Fibroblast of lung (primary cell): ENCODE measurements around the gene CDC5L.

ENCODE experiments used
- CTCF ChIP-seq, 2 donors: IDR thresholded peaks in 1 of 2; conservative IDR thresholded peaks in 1 of 2; 1 replicate in 1 of 2; 2 replicates in 1 of 2; pipeline ENCODE4 v1.5.1; 2011 to 2012; ENCODE audit warnings: low read length in 2 of 2, control low read depth in 1 of 2, inconsistent platforms in 1 of 2, low read depth in 1 of 2, mild to moderate bottlenecking in 1 of 2
- EZH2 ChIP-seq: IDR thresholded peaks from 2 replicates; pipeline ENCODE4 v1.5.1; 2012; ENCODE audit warnings: low read length, control low read depth, mild to moderate bottlenecking; ENCODE audit errors: missing control alignments

GRCh38 chr6:44435500-44435899, 48.0 kb downstream of the CDC5L start:
- TF ChIP-seq CTCF (conservative IDR thresholded peaks at IDR 0.05 in 1 of 2, IDR thresholded peaks at IDR 0.05 in 1 of 2; ENCODE audit: low read depth in 1 of 2, low read length in 2 of 2) (no peak), EZH2 (no peak)
